MCF 10A (cell line): ENCODE measurements around the gene AKNA. TPM values are rescaled to one million over a fixed set of nuclear protein-coding genes. Genes with fewer than 3 reads are reported as not detected.

ENCODE experiments used
- BruUV-seq: library from RNA; stranded (reverse); fragments of 400-500 nt; replicated peaks from 2 replicates; lab custom pipeline; 2021; lab: Mats Ljungman, UMichigan
- CTCF ChIA-PET: fragments of 300-600 bp; sonication (Branson Sonifier 250); formaldehyde crosslinking; extraction: SDS; loops from one replicate; lab custom pipeline; 2021; ENCODE audit warnings: antibody characterized with exemption, inconsistent platforms; lab: Yijun Ruan, JAX
- POLR2A ChIA-PET: fragments of 300-600, 350-650 bp; sonication (Branson Sonifier 250); formaldehyde crosslinking; extraction: SDS; loops from one replicate; lab custom pipeline; 2020; ENCODE audit warnings: antibody characterized with exemption, inconsistent platforms; lab: Yijun Ruan, JAX
- DNase-seq: peaks from one replicate; pipeline ENCODE4 v3.0.0-alpha.2; 2018; ENCODE audit not compliant: unreplicated experiment
- H3K27ac Mint-ChIP-seq: one replicate; pipeline ENCODE4 v1.8.0; 2022; ENCODE audit warnings: mild to moderate bottlenecking, low read depth, mixed read lengths; ENCODE audit not compliant: unreplicated experiment
- H3K27me3 Mint-ChIP-seq: one replicate; pipeline ENCODE4 v1.8.0; 2022; ENCODE audit warnings: mixed read lengths; ENCODE audit not compliant: insufficient read depth, unreplicated experiment
- H3K36me3 Mint-ChIP-seq: one replicate; pipeline ENCODE4 v1.8.0; 2022; ENCODE audit warnings: mild to moderate bottlenecking, moderate library complexity, mixed read lengths; ENCODE audit not compliant: insufficient read depth, unreplicated experiment
- H3K4me1 Mint-ChIP-seq: one replicate; pipeline ENCODE4 v1.8.0; 2022; ENCODE audit warnings: mixed read lengths; ENCODE audit not compliant: insufficient read depth, unreplicated experiment
- H3K4me3 Mint-ChIP-seq: one replicate; pipeline ENCODE4 v1.8.0; 2022; ENCODE audit warnings: mild to moderate bottlenecking, moderate library complexity, mixed read lengths; ENCODE audit not compliant: unreplicated experiment
- H3K9me3 Mint-ChIP-seq: one replicate; pipeline ENCODE4 v1.8.0; 2022; ENCODE audit warnings: mixed read lengths; ENCODE audit not compliant: unreplicated experiment
- CTCF ChIP-seq: fragments of 200-600 bp; IDR thresholded peaks from one replicate; pipeline ENCODE4 v1.8.0; 2022; ENCODE audit warnings: antibody characterized with exemption, mild to moderate bottlenecking; ENCODE audit not compliant: unreplicated experiment
- intact Hi-C: fragments of 100-400 bp; cut with micrococcal nuclease; formaldehyde crosslinking; loops from 2 replicates; pipeline ENCODE4 v1.14.1; 2022
- total RNA-seq: library from RNA; stranded (reverse); gene quantifications from 2 replicates; pipeline ENCODE4 v1.2.3, GENCODE V29; 2022

The AKNA gene
- total RNA-seq, 1 experiment from 2014 or later, result 10.9 TPM

DNA sequence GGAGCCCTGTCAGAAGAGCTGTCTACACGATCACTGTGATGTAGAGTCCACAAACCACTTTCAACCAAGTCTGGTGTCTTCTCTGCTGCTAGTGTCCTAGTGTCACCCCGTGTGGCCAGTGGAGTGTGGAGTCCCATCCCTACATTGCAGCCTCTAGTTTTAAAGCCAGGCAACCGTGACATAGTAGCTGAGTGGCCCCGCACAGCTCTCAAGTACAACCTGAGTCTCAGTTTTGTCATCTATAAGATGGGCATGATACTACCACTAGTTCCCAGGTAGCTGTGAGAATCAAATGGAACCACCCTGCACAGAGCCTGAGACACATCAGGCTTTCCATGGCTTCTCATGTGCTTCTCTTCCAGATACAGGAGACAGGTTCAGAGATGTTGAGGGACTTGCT lies 43.2 kb upstream of the AKNA start:
- no peaks in the 10 kb centered on the region for H3K9me3 Mint-ChIP-seq
- ChIA-PET POLR2A (no interaction called here), CTCF (interaction anchor here (0.6 to 8.0 kb wide), 5 partner anchors 25 to 223 kb away, joined by 3 to 158 read pairs (median 13); no protein-coding TSS in a partner anchor)
- H3K27me3 Mint-ChIP-seq, result no peaks in the 10 kb centered on the region
- H3K4me3 Mint-ChIP-seq, result no peak overlapping the region
- intact Hi-C loops, result loop anchor here (5.0 to 10.0 kb wide), 2 partner anchors 156 to 584 kb away; partner anchors contain the start of gene ATP6V1G1
- no peaks in the 10 kb centered on the region for H3K36me3 Mint-ChIP-seq
- DNase-seq, result no peak
- no peak overlapping the region for H3K27ac Mint-ChIP-seq
- BruUV-seq, result no TSS peak
- TF ChIP-seq CTCF, result no peak
- no peaks in the 10 kb centered on the region for H3K4me1 Mint-ChIP-seq

DNA sequence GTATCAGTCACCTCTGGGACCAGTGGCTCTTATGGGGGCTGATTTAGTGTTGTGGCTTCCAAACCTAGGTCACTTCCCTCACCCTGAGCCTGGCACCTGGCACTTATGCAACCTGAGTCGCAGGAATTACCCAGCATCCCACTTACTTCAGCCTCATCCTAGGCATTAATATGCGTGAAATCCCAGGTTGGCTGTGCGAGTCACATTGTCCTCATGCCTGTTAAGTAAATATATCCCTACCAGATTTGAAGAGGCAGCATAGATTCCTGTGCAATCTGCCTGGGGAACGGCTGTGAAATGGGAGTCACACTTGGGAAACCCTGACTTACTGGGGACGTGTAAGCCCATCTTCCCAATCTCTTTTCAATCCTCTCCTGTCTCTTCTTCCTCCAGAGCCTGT lies 42.7 kb upstream of the AKNA start:
- H3K27me3 Mint-ChIP-seq, result no peaks in the 10 kb centered on the region
- no peak for DNase-seq
- intact Hi-C loops, result loop anchor here (5.0 to 10.0 kb wide), 2 partner anchors 157 to 584 kb away; partner anchors contain the start of gene ATP6V1G1
- BruUV-seq, result no TSS peak
- TF ChIP-seq CTCF, result no peak
- no peaks in the 10 kb centered on the region for H3K36me3 Mint-ChIP-seq
- no peaks in the 10 kb centered on the region for H3K4me1 Mint-ChIP-seq
- H3K4me3 Mint-ChIP-seq, result no peak overlapping the region
- CTCF ChIA-PET, result interaction anchor here (0.6 to 8.0 kb wide), 3 partner anchors 25 to 223 kb away, joined by 3 to 158 read pairs (median 13); no protein-coding TSS in a partner anchor
- H3K9me3 Mint-ChIP-seq, result no peaks in the 10 kb centered on the region
- H3K27ac Mint-ChIP-seq, result no peak overlapping the region
- POLR2A ChIA-PET, result no interaction called here

DNA sequence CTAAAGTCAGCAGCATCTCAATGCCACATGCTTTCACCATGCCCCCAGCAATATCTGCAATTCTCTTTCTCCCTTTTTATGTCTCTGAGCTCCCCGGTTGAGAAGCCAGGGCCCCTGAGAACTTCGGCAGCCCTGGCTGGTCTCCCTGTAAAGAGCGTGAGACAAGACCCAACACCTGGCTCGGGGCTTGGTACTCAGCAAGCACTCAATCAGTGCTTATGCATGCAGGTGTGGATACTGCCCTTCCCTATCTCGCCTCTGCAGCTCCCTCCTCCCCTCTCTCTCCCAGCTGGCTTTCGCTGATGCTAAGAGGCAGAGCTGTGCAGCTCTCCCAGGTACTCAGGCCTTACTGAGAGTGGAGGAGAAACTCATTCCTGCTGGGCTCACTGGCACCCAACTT lies 41.7 kb upstream of the AKNA start:
- Mint-ChIP-seq H3K27me3 (no peaks in the 10 kb centered on the region), H3K9me3 (no peaks in the 10 kb centered on the region), H3K36me3 (no peaks in the 10 kb centered on the region), H3K27ac (no peak overlapping the region), H3K4me3 (no peak overlapping the region), H3K4me1 (no peaks in the 10 kb centered on the region)
- ChIA-PET CTCF (interaction anchor here (1.7 to 2.2 kb wide), 2 partner anchors 24 to 224 kb away, joined by 6 to 13 read pairs; no protein-coding TSS in a partner anchor), POLR2A (no interaction called here)
- BruUV-seq, result no TSS peak
- no peak for DNase-seq
- intact Hi-C loops, result no loop called here
- no peak for TF ChIP-seq CTCF

DNA sequence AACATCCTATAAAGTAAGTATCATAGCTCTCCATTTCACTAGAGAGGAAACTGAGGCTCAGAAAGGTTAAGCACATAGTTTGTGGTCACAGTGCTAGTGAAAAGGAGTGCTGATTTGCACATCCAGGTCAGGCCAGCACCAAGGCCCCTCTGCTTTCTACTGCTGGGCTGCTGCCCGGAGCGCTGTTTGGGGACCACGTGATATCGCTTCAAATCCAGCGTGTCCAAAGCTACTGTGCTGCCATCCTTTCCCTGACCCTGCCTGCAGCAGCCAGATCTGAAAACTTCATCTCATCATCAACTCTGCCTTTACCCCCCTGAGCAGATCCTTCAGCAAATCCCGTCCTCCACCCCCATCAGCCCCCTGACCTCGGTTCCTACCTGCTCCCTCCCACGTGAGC lies 40.7 kb upstream of the AKNA start:
- Mint-ChIP-seq H3K4me3 (no peak overlapping the region), H3K36me3 (no peaks in the 10 kb centered on the region), H3K27me3 (no peaks in the 10 kb centered on the region), H3K9me3 (no peaks in the 10 kb centered on the region), H3K27ac (no peak overlapping the region), H3K4me1 (no peaks in the 10 kb centered on the region)
- no peak for TF ChIP-seq CTCF
- no peak for DNase-seq
- CTCF ChIA-PET, result interaction anchor here (0.7 to 1.7 kb wide), 5 partner anchors 23 to 586 kb away, joined by 3 to 6 read pairs (median 3); no protein-coding TSS in a partner anchor
- no TSS peak for BruUV-seq
- intact Hi-C loops, result no loop called here
- POLR2A ChIA-PET, result interaction anchor here (0.6 kb wide), 1 partner anchor 88 kb away, joined by 3 read pairs; no protein-coding TSS in a partner anchor
